Measurements from ENCODE around the gene YOD1. TPM values are rescaled to one million over a fixed set of nuclear protein-coding genes. Genes with fewer than 3 reads are reported as not detected.
A peak's percentile ranks its signal among the peaks of the same experiment; 100 is the strongest.

YOD1 gene
- total and polyA plus RNA-seq, 2 of the 13 experiments (the other 11 are each of a cell fraction or from before 2014, with no cell fraction given): 3.4 to 9.1 TPM

- TF ChIP-seq ZBTB43 (CRISPR knock-in tag; conservative IDR thresholded peaks at IDR 0.05) (peak; percentile 48; the same call in 1 of the 2 replicates), RBFOX2 (IDR thresholded peaks at IDR 0.05; ENCODE audit: low read depth, low read length) (0 out of 2 replicates have a peak, but pooled peaks have one; percentile 26), ZNF646 (CRISPR knock-in tag; IDR thresholded peaks at IDR 0.05) (peak; percentile 79; the same call in 1 of the 2 replicates), SAP130 (CRISPR knock-in tag; IDR thresholded peaks at IDR 0.05; ENCODE audit: low read depth) (peak; percentile 47; the same call in 1 of the 2 replicates), ARHGAP35 (CRISPR knock-in tag; IDR thresholded peaks at IDR 0.05; ENCODE audit: borderline replicate concordance) (no peak), KAT8 (CRISPR knock-in tag; IDR thresholded peaks at IDR 0.05) (0 out of 2 replicates have a peak, but pooled peaks have one; percentile 14), MATR3 (CRISPR knock-in tag; IDR thresholded peaks at IDR 0.05) (no peak), ZNF558 (CRISPR knock-in tag; IDR thresholded peaks at IDR 0.05; ENCODE audit: borderline replicate concordance) (no peak), ARID5B (CRISPR knock-in tag; IDR thresholded peaks at IDR 0.05) (peak; percentile 58; the same call in 1 of the 2 replicates), JUND (CRISPR knock-in tag; IDR thresholded peaks at IDR 0.05) (0 out of 2 replicates have a peak, but pooled peaks have one; percentile 33), ZNF253 (CRISPR knock-in tag; IDR thresholded peaks at IDR 0.05; ENCODE audit: borderline replicate concordance) (no peak), ZGPAT (CRISPR knock-in tag; IDR thresholded peaks at IDR 0.05) (0 out of 2 replicates have a peak, but pooled peaks have one; percentile 15), ATF4 (CRISPR knock-in tag; IDR thresholded peaks at IDR 0.05) (no peak), ELF3 (CRISPR knock-in tag; IDR thresholded peaks at IDR 0.05) (0 out of 2 replicates have a peak, but pooled peaks have one; percentile 18)
Measured at GRCh38 chr1:207021139-207021861, 29.7 kb downstream of the YOD1 start (continued).
